Motor neuron (in vitro differentiated cells): ENCODE measurements around the gene CEP170. TPM values are rescaled to one million over a fixed set of nuclear protein-coding genes. Genes with fewer than 3 reads are reported as not detected.
A peak's percentile ranks its signal among the peaks of the same experiment; 100 is the strongest.
"Not testable (repeated sequence)": the region's sequence is repeated elsewhere in the genome, so short reads cannot be mapped to it uniquely, and the experiment has no call there.

Source experiments
- ATAC-seq, 8 experiments: fragments of 200-7000 bp; cut with Tn5 transposase; replicated peaks in 6 of 8; 2 replicates each; pipeline ENCODE4 v1.8.0; 2021; ENCODE audit warnings: mild to moderate bottlenecking in 8 of 8, moderate library complexity in 8 of 8
- H3K27ac ChIP-seq, 2 donors: fragments of 250-450 bp; sonication (Bioruptor Pico); 2 replicates each; pipeline ENCODE4 v1.9.0; 2021; ENCODE audit warnings: antibody characterized with exemption in 2 of 2, mild to moderate bottlenecking in 2 of 2, moderate library complexity in 1 of 2
- H3K4me1 ChIP-seq, 2 donors: fragments of 250-450 bp; sonication (Bioruptor Pico); replicated peaks in 1 of 2; 2 replicates each; pipeline ENCODE4 v1.6.1; 2021; ENCODE audit warnings: antibody characterized with exemption in 2 of 2, mild to moderate bottlenecking in 2 of 2, moderate library complexity in 1 of 2
- H3K4me3 ChIP-seq, 5 donors: fragments of 250-450 bp; sonication (Bioruptor Pico); 2 replicates each; pipeline ENCODE4 v1.9.0; 2021; ENCODE audit warnings: antibody characterized with exemption in 5 of 5, mild to moderate bottlenecking in 5 of 5, moderate library complexity in 4 of 5
- WGBS, 10 experiments: fragments of 450-650 bp; shearing (Covaris generic); methylation state at CpG; one replicate each; pipeline ENCODE4 v1.0.0; 2022; 5-methylcytosine and 5-hydroxymethylcytosine counted together
- in situ Hi-C, 9 experiments: fragments of 400-800 bp; cut with MboI; loops; one replicate each; pipeline ENCODE4 v1.15.0; 2021; ENCODE audit warnings: low sequenced_read_pairs in 9 of 9, low pct_unique_long_range_greater_than_20kb in 2 of 9; ENCODE audit not compliant: unreplicated experiment in 9 of 9
- total RNA-seq, 8 experiments: library from RNA; unstranded; fragments of 300-600 nt; gene quantifications; 2 replicates each; pipeline versions ENCODE4 v1.2.3 to v1.2.4, GENCODE V29; 2022

CEP170 gene
- total RNA-seq, 8 experiments from 2014 or later = 60.0 to 296 (median 248) TPM

GRCh38 chr1:243107171-243107570 is 147.9 kb downstream of the CEP170 start:
- H3K27ac ChIP-seq, H3K4me3 ChIP-seq, H3K4me1 ChIP-seq, ATAC-seq, in situ Hi-C loops: not testable (repeated sequence)
- 88 to 100% (median 100%) methylated on average over 1 to 10 of the region's 12 CpGs; no CpG with 5 or more reads in 2 of the 10 experiments for WGBS, 10 experiments

GRCh38 chr1:243105652-243106332 is 149.3 kb downstream of the CEP170 start:
- in situ Hi-C loops, H3K4me3 ChIP-seq, H3K4me1 ChIP-seq, H3K27ac ChIP-seq: not testable (repeated sequence)
- peak in 3 of 8 experiments; percentile 45 to 67 (median 62) for ATAC-seq
- WGBS, 10 experiments = 0 to 100% (median 80%) methylated on average over 1 to 5 of the region's 6 CpGs; no CpG with 5 or more reads in 1 of the 10 experiments

- in situ Hi-C loops, H3K27ac ChIP-seq, H3K4me3 ChIP-seq, H3K4me1 ChIP-seq: not testable (repeated sequence)
- ATAC-seq = peak in 3 of 8 experiments; percentile 35 to 86 (median 84)
Measured at GRCh38 chr1:243105104-243105503, 150.0 kb downstream of the CEP170 start.

GRCh38 chr1:243104452-243104851 is 150.6 kb downstream of the CEP170 start:
- in situ Hi-C loops, H3K4me3 ChIP-seq, H3K4me1 ChIP-seq, H3K27ac ChIP-seq, ATAC-seq: not testable (repeated sequence)
- 0 to 100% (median 72%) methylated on average over 1 to 4 of the region's 5 CpGs; no CpG with 5 or more reads in 3 of the 10 experiments for WGBS, 10 experiments

GRCh38 chr1:243101551-243102050 is 153.5 kb downstream of the CEP170 start:
- peak in 2 of 8 experiments; percentile 40 to 55 for ATAC-seq
- WGBS, 10 experiments = 50 to 97% (median 96%) methylated on average over 2 to 23 of the region's 40 CpGs; no CpG with 5 or more reads in 5 of the 10 experiments
- H3K4me1 ChIP-seq, H3K4me3 ChIP-seq, in situ Hi-C loops, H3K27ac ChIP-seq: not testable (repeated sequence)

- ATAC-seq, in situ Hi-C loops, H3K27ac ChIP-seq, H3K4me1 ChIP-seq, H3K4me3 ChIP-seq: not testable (repeated sequence)
- WGBS, 10 experiments = no CpG with 5 or more reads among the region's 3 CpGs
Measured at GRCh38 chr1:243087368-243087767, 167.7 kb downstream of the CEP170 start.

Other genes with a start within 250 kb of the CEP170 start
- gene SDCCAG8, start 760 bp upstream of the CEP170 start, total RNA-seq = 10 to 100 TPM; 24.6 to 68.7 (median 46.8) TPM